Measurements from ENCODE around the gene NTF4.
"Not testable (repeated sequence)": the region's sequence is repeated elsewhere in the genome, so short reads cannot be mapped to it uniquely, and the experiment has no call there.

NTF4 gene

GRCh38 chr19:49086296-49086695 lies 21.7 kb upstream of the NTF4 start:
- no peak for DNase-seq

GRCh38 chr19:49085868-49086232 lies 21.2 kb upstream of the NTF4 start:
- DNase-seq = no peak

- DNase-seq = peak; percentile 97 to 99
Measured at GRCh38 chr19:49085020-49085867, 20.6 kb upstream of the NTF4 start, which contains the start of gene SNRNP70. Gene SNRNP70 (plus strand): TSS chr19:49085451. CDS start chr19:49086415, 964 bp downstream.

GRCh38 chr19:49084206-49085019 lies 19.8 kb upstream of the NTF4 start:
- no peak for DNase-seq

- no peak for DNase-seq
Measured at GRCh38 chr19:49081273-49081672, 16.7 kb upstream of the NTF4 start.

GRCh38 chr19:49080392-49080791 lies 15.8 kb upstream of the NTF4 start:
- no peak for DNase-seq

GRCh38 chr19:49074869-49075268 lies 10.3 kb upstream of the NTF4 start:
- peak in 1 of 2 experiments; percentile 45 for DNase-seq

GRCh38 chr19:49073514-49074378 lies 9.1 kb upstream of the NTF4 start:
- DNase-seq = peak in 1 of 2 experiments; percentile 53

- DNase-seq = peak in 1 of 2 experiments; percentile 43
Measured at GRCh38 chr19:49071860-49072547, 7.4 kb upstream of the NTF4 start.

GRCh38 chr19:49070416-49070815 lies 5.8 kb upstream of the NTF4 start:
- DNase-seq = no peak

- no peak for DNase-seq
Measured at GRCh38 chr19:49069026-49069425, 4.4 kb upstream of the NTF4 start.

GRCh38 chr19:49067554-49067953 lies 2.9 kb upstream of the NTF4 start:
- no peak for DNase-seq

GRCh38 chr19:49065905-49066512 lies 1.4 kb upstream of the NTF4 start:
- no peak for DNase-seq

- DNase-seq = no peak
Measured at GRCh38 chr19:49064029-49064629, 489 bp downstream of the NTF4 start.

GRCh38 chr19:49061445-49061844 lies 3.2 kb downstream of the NTF4 start:
- DNase-seq = no peak

- DNase-seq = no peak
Measured at GRCh38 chr19:49061000-49061399, 3.6 kb downstream of the NTF4 start.

GRCh38 chr19:49059053-49059452 lies 5.6 kb downstream of the NTF4 start:
- DNase-seq = no peak

- DNase-seq = peak in 1 of 2 experiments; percentile 41
Measured at GRCh38 chr19:49058562-49058961, 6.1 kb downstream of the NTF4 start.

GRCh38 chr19:49057636-49058234 lies 6.9 kb downstream of the NTF4 start, which contains the start of gene CGB7:
Gene CGB7 (minus strand): TSS chr19:49057749. CDS start chr19:49055375, 2,374 bp downstream.
- DNase-seq = peak in 1 of 2 experiments; percentile 42

GRCh38 chr19:49056902-49057596 lies 7.6 kb downstream of the NTF4 start:
- not testable (repeated sequence) for DNase-seq

Measured in NCI-H526 (cell line).